Peyer's patch (tissue), 4 donors: ENCODE results near the gene CTU2.

Experiments used
- CTCF ChIP-seq, 6 experiments: fragments of 450-650 bp in 4 of 6; fragments of 200-600 bp in 2 of 6; sonication (generic) in 1 of 6; IDR thresholded peaks; one replicate each; pipeline ENCODE4 v1.5.1; 2017 to 2019; ENCODE audit warnings: antibody characterized with exemption in 6 of 6, mild to moderate bottlenecking in 3 of 6, moderate library complexity in 1 of 6
- POLR2A ChIP-seq, 2 donors: fragments of 450-650 bp; IDR thresholded peaks; one replicate each; pipeline ENCODE4 v1.5.1; 2017; ENCODE audit warnings: antibody characterized with exemption in 2 of 2, mild to moderate bottlenecking in 2 of 2, moderate library complexity in 2 of 2

DNA sequence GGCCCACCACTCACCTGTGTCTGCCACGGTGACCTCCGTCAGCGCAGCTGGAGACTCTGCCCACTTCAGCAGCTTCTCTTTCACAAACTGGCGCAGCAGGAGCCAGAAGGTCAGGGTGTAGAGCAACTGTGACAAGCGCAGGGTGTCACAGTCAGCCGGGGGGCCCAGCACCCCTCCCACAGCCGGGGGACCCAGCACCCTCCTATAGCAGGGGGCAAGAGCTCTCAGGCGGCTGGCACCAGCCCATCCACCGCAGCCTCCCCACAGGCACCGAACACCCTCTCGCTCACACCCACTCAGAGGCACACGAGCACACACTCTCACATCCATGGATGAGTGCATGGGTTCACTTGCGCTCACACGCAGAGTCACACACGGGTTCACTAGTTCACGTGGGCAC, 28.8 kb downstream of the CTU2 start:
- TF ChIP-seq CTCF (IDR thresholded peaks at IDR 0.05), result no peak
- TF ChIP-seq POLR2A (IDR thresholded peaks at IDR 0.05), result no peak
